HFF-Myc (cell line): ENCODE measurements around the gene EPO.

Source experiments
- DNase-seq: peaks from one replicate; pipeline ENCODE4 v3.0.0-alpha.2; 2011; ENCODE audit warnings: low read depth; ENCODE audit errors: extremely low read depth
- H3K4me3 ChIP-seq: replicated peaks from 2 replicates; pipeline ENCODE4 v1.5.1; 2011; ENCODE audit warnings: low read depth, mild to moderate bottlenecking, control low read depth, low read length
- CTCF ChIP-seq: IDR thresholded peaks from 2 replicates; pipeline ENCODE4 v1.5.1; 2012; ENCODE audit warnings: mild to moderate bottlenecking, low read depth, low read length, control low read depth; ENCODE audit errors: missing control alignments

The EPO gene

GRCh38 chr7:100675581-100676350, 44.5 kb upstream of the EPO start:
- peak; percentile 25 for DNase-seq
- H3K4me3 ChIP-seq = peak overlapping the region; percentile 86
- no peak for TF ChIP-seq CTCF

GRCh38 chr7:100676501-100677306, 43.6 kb upstream of the EPO start:
- DNase-seq = no peak
- peak overlapping the region; percentile 86 for H3K4me3 ChIP-seq
- TF ChIP-seq CTCF = no peak

- no peak for DNase-seq
- H3K4me3 ChIP-seq = no peak overlapping the region
- no peak for TF ChIP-seq CTCF
Measured at GRCh38 chr7:100677308-100678267, 42.7 kb upstream of the EPO start.

GRCh38 chr7:100678291-100678984, 41.8 kb upstream of the EPO start:
- H3K4me3 ChIP-seq = no peak overlapping the region
- TF ChIP-seq CTCF = no peak
- DNase-seq = no peak

- no peak for DNase-seq
- TF ChIP-seq CTCF = no peak
- H3K4me3 ChIP-seq = no peak overlapping the region
Measured at GRCh38 chr7:100679129-100679926, 40.9 kb upstream of the EPO start.
